ENCODE measurements around the gene TNMD. TPM values are rescaled to one million over a fixed set of nuclear protein-coding genes. Genes with fewer than 3 reads are reported as not detected.

The TNMD gene
- total and polyA plus RNA-seq, 2 of the 4 experiments (the other 2 are of a cell fraction), result not detected

- no peak overlapping the region for H2AK5ac ChIP-seq (ENCODE audit: low read depth, low read length)
- ATAC-seq (ENCODE audit: low read depth) (peak; percentile 89), DNase-seq (peak; percentile 68)
- H3K56ac ChIP-seq (ENCODE audit: extremely low read depth, insufficient read depth, low read length), result no peak overlapping the region
- no peak overlapping the region for H4K5ac ChIP-seq (ENCODE audit: low read depth, low read length)
- H3K4me2 ChIP-seq (ENCODE audit: low read depth, low read length), result no peak overlapping the region
- H3K14ac ChIP-seq (replicated peaks; ENCODE audit: low read depth, low read length), result no peak overlapping the region
- 0 out of 4 replicates have a peak overlapping the region, but pooled peaks of 1 of the 2 experiments have one; percentile 12 for H4K8ac ChIP-seq (ENCODE audit: low read depth in 2 of 2, low read length in 2 of 2)
- no peaks in the 10 kb centered on the region for H4K20me1 ChIP-seq (ENCODE audit: insufficient read depth, low read length)
- H3K23ac ChIP-seq (ENCODE audit: low read depth, low read length), result no peak overlapping the region
- H3K36me3 ChIP-seq (ENCODE audit: control insufficient read depth, insufficient read depth, low read length), result no peaks in the 10 kb centered on the region
- H2BK15ac ChIP-seq (ENCODE audit: low read depth, low read length), result no peak overlapping the region
- ChIA-PET CTCF (interaction anchor here (0.6 to 1.7 kb wide), 5 partner anchors 11 to 860 kb away, joined by 3 to 9 read pairs (median 7); partner anchors contain the start of gene TSPAN6), POLR2A (ENCODE audit: unreplicated experiment) (interaction anchor here (0.6 to 1.4 kb wide), 2 partner anchors 22 to 32 kb away, joined by 3 to 4 read pairs; partner anchors contain the start of gene TSPAN6)
- H3K9ac ChIP-seq (ENCODE audit: low read depth, low read length), result no peak overlapping the region
- dilution Hi-C loops (cut with HindIII; ENCODE audit: low sequenced_read_pairs, unreplicated experiment), result no loop called here
- H3K27me3 ChIP-seq (ENCODE audit: control insufficient read depth, insufficient read depth, low read length), result no peaks in the 10 kb centered on the region; the same call in 1 of the 2 replicates
- no TSS peak for BruUV-seq (replicated peaks)
- WGBS, 2 experiments (ENCODE audit: extremely low coverage in 2 of 2, insufficient read length in 1 of 2), result no CpG with 5 or more reads among the region's 3 CpGs
- no peaks in the 10 kb centered on the region for H3K9me1 ChIP-seq (ENCODE audit: insufficient read depth, low read length)
- H3K4me1 ChIP-seq (ENCODE audit: control insufficient read depth, insufficient read depth, low read length), result no peaks in the 10 kb centered on the region
- in situ Hi-C loops (cut with MboI; ENCODE audit: low sequenced_read_pairs), result no loop called here
- no peak overlapping the region for H3K27ac ChIP-seq (ENCODE audit: insufficient read depth, low read length)
- no peak overlapping the region for H3K4ac ChIP-seq (ENCODE audit: low read depth, low read length)
- H2AK9ac ChIP-seq (replicated peaks; ENCODE audit: low read depth, low read length, poor library complexity), result no peak overlapping the region
- no peak for TF ChIP-seq RFX5 (IDR thresholded peaks at IDR 0.05; ENCODE audit: low read depth, low read length)
- TF ChIP-seq SMC3 (IDR thresholded peaks at IDR 0.05; ENCODE audit: low read depth, low read length), result peak; percentile 43
- peak; percentile 47 for TF ChIP-seq RAD21 (IDR thresholded peaks at IDR 0.05; ENCODE audit: low read length)
- peak; percentile 64 for TF ChIP-seq CTCF (conservative IDR thresholded peaks at IDR 0.05; ENCODE audit: low read depth, low read length)
- intact Hi-C loops (cut with micrococcal nuclease), result loop anchor here (10.0 kb wide), 1 partner anchor 100 kb away; no protein-coding TSS in a partner anchor
- H3K4me3 ChIP-seq (ENCODE audit: insufficient read depth, low read depth, low read length), result no peak overlapping the region
- no peak overlapping the region for H2AFZ ChIP-seq (replicated peaks; ENCODE audit: low read length, poor library complexity)
- no peak overlapping the region for H2BK120ac ChIP-seq (ENCODE audit: low read depth, low read length)
- H3K9me3 ChIP-seq (ENCODE audit: control insufficient read depth, insufficient read depth, low read length), result no peaks in the 10 kb centered on the region
- H3K18ac ChIP-seq (ENCODE audit: low read depth, low read length), result peak overlapping the region; percentile 23; the same call in 1 of the 2 replicates
- no peak overlapping the region for H4K91ac ChIP-seq (ENCODE audit: insufficient read depth, low read depth, low read length)
- H2BK20ac ChIP-seq (ENCODE audit: low read depth, low read length), result no peak overlapping the region
- H2BK5ac ChIP-seq (ENCODE audit: low read depth, low read length, poor library complexity, severe bottlenecking), result no peak overlapping the region
- H3K79me1 ChIP-seq (ENCODE audit: low read depth in 1 of 2, low read length in 2 of 2), result no peaks in the 10 kb centered on the region
These were observed 30.3 kb downstream of the TNMD start for GRCh38 chrX:100615005-100615404.

Data from IMR-90 (cell line).